Activated naive CD8-positive, alpha-beta T cell treated with anti-CD3 and anti-CD28 coated beads, Interleukin-2, amount 50 U/mL, for 16 hours (primary cell): Measurements from ENCODE around the gene ARHGAP26.
"Not testable (repeated sequence)": the region's sequence is repeated elsewhere in the genome, so short reads cannot be mapped to it uniquely, and the experiment has no call there.

ENCODE experiments used
- DNase-seq: peaks from one replicate; pipeline ENCODE4 v3.0.0-alpha.2; 2020; ENCODE audit warnings: low read depth, low spot score

ARHGAP26 gene

DNA sequence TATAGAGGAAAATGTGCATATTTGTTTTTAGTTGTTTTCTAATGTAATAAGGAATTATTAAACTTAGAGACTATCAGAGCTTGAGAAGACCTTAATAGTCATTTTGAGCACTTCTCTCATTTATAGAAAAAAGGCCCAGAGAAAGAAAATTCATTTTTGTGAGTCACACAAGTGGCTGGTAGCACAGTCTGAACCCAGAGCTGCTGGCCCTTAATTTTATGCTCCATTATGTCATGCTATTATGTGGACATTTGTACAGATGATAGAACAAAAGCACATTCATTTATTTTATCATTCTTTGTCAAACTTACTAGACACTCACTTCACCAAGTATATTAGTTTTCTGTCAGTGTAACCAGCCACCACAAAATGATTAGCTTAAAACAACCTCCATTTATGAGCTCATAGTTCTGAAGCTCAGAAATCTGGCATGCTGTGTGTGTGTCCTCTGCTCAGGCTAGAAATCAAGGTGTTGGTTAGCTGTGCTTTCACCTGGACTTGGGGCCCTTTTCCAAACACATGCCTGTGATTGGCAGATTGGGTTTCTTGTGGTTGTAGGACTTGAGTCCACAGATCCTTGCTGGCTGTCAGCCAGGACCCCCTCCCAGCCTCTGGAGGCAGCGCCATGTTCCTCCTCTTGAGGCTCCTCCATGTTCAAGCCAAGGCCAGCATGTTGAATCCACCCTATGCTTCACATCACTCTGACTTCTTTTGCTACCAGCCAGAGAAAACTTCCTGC lies 188.9 kb downstream of the ARHGAP26 start:
- DNase-seq: no peak

- no peak for DNase-seq
Measured at GRCh38 chr5:142959683-142960657, 189.8 kb downstream of the ARHGAP26 start.

GRCh38 chr5:142961440-142962173 lies 191.4 kb downstream of the ARHGAP26 start:
- DNase-seq: no peak

DNA sequence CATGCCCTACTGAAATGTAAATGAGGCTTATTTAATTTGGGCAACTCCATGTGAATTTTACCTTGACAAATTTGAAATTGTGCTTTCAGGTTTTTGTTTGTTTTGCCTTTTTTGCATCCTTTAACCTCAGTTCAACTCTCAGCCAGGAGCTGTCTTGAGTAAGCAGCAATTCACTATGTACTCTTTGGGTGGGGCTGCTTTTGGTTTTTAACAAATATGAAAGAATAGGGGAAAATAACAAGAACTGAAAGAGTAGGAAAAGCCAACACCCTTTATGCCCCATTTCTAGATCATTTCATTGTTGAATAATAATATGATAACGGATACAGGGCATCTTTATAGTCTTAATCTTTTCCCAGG lies 192.0 kb downstream of the ARHGAP26 start:
- no peak for DNase-seq

GRCh38 chr5:142965258-142966120 lies 195.3 kb downstream of the ARHGAP26 start:
- DNase-seq: not testable (repeated sequence)

DNA sequence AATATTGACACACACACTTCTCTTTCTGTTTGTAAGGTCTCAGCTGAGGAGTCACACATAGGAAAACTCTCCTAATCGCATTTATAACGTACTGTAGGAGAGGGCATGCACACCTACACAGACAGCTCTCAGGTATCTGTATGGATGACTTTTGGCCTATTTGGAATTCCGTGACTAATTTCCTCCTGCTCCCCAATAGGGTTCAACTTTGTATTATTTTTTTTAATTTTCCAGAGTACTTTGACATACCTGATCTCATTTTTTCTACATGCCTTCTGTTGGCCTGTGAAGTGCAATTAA lies 195.9 kb downstream of the ARHGAP26 start:
- no peak for DNase-seq

- DNase-seq: no peak
Measured at GRCh38 chr5:142969186-142969585, 199.0 kb downstream of the ARHGAP26 start.

DNA sequence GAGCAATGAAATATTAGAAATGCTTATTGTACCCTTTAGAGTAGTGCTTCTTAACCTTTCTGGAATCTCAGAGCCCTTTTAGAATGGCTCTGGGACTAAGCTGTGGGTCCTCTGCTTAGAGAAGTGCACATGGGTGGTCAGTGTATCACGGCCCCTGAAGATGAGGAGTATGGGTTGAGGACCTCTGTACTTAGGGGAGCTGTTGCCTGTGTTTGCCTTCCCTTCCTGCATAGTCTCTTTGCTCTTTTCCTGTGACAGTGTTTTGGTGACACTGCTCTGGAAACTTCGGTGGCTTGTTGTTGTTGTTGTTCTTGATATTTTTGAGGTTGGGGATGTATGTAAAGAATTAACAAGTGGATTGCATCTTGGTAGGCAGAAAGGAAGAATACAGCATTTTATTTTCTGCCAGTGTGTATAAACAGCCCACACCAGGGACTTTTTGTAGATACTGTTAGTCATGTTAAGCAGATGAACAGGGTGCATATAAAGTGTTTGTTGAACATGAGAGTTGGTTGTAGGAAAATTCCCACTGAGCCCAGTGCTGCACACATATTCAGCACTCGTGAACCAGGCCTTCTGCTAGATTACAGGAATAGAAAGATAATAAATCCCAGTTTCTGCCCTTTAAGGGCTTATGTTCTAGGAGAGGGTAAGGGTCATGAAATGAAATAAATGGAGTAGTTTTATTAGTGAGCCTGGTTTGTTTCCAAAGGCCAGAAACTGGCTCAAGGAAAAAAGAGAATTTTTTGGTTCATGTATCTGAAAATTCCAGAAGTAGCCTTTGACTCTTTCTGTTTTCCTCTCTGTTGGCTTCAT lies 199.7 kb downstream of the ARHGAP26 start:
- DNase-seq: no peak

DNA sequence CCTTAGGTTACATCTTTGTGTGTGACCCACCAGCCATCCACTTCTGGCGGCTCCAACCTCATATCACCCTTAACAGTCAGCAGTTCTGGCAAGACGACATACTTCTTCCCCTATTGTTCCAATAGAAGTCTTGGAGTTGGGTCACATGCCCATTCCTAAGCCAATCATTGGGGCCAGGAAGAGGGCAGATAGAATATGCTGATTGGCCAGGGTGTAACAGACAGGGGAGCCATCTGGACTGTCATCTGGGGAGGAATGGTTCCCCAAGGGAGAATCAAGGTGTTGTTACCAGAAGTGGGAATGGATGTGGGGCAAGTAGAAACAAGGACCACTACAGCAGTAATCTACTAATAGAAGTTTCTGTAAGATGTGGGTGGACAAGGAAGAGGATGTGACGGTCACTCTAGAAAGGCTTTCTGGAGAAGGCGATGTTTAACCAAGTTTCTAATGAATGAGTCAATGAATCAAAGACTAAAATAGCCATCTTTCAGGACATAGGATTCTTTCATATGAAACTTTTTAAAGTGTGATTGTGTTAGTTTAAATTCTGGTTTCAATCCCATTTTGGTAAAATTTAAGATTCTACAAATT lies 200.4 kb downstream of the ARHGAP26 start:
- DNase-seq: no peak

- DNase-seq: no peak
Measured at GRCh38 chr5:142971303-142972013, 201.3 kb downstream of the ARHGAP26 start.

- DNase-seq: no peak
Measured at GRCh38 chr5:142972064-142972570, 201.9 kb downstream of the ARHGAP26 start.

- no peak for DNase-seq
Measured at GRCh38 chr5:142973932-142974331, 203.8 kb downstream of the ARHGAP26 start.

DNA sequence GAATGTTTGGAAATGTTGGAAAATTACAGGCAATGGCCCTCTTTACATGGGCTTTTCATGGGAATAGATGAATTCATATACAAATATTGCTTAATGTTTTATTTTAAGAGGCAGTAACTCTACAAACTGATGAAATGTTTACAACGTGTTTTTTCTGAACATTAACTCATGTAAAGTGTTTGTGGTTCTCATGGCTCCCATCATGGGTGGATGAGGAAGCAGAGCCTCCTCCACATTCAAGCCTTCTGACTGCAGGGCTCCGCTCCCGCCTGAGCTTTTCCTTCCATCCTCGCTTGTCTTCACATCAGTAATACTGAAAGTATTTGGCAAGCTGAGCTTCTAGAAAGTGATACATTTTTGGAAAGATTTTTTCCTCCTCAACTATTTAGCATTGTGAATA lies 204.2 kb downstream of the ARHGAP26 start:
- no peak for DNase-seq

- DNase-seq: no peak
Measured at GRCh38 chr5:142976861-142977260, 206.7 kb downstream of the ARHGAP26 start.

GRCh38 chr5:142977363-142978051 lies 207.3 kb downstream of the ARHGAP26 start:
- no peak for DNase-seq

- DNase-seq: no peak
Measured at GRCh38 chr5:142978252-142978651, 208.1 kb downstream of the ARHGAP26 start.

DNA sequence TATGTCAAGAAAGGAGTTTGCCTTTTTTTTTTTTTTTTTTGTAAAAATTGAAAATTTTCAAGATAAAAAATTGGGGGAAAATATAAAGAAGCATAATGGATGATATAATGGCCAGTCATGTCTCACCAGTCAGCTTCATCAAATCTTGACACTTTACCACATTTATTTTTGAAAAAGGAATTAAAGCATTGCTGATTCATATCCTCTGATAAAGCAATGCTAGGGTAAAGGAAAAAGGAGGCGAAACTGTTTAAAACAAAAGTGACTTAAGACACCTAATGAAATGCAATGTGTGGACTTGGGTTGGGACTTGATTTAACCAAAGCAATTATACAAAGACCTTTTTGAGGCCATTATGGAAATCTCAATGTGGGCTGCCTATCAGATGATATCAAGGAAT lies 208.5 kb downstream of the ARHGAP26 start:
- no peak for DNase-seq

- no peak for DNase-seq
Measured at GRCh38 chr5:142979636-142980035, 209.5 kb downstream of the ARHGAP26 start.

- DNase-seq: no peak
Measured at GRCh38 chr5:142981475-142981874, 211.3 kb downstream of the ARHGAP26 start.
